ENCODE results near the gene KHDRBS1.

Gene KHDRBS1

DNA sequence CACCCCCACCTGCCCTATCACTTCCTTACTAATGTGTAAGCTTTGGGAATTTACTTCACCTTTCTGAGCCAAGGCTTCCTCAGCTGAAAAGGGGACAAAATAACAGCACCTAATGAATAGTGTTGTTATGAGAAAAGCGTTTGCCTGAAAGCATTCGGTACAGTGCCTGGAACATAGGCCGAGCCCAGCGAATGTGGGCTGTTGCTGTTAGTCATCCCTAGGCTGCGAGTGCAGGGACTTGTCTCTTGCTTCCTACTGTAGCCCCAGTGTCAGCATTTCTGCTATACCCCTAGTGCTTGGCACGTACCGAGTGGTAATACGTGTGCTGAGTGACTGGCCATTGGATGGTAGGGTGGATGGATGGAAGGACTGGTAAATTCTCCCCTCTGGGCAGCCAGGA is 77.5 kb downstream of the KHDRBS1 start:
- no peak overlapping the region for H3K4me3 ChIP-seq (replicated peaks in 1 of 2; ENCODE audit: low read depth in 2 of 2, low read length in 2 of 2)
- no peak for DNase-seq (ENCODE audit: low read depth in 2 of 2)
- TF ChIP-seq, protein P1, sequence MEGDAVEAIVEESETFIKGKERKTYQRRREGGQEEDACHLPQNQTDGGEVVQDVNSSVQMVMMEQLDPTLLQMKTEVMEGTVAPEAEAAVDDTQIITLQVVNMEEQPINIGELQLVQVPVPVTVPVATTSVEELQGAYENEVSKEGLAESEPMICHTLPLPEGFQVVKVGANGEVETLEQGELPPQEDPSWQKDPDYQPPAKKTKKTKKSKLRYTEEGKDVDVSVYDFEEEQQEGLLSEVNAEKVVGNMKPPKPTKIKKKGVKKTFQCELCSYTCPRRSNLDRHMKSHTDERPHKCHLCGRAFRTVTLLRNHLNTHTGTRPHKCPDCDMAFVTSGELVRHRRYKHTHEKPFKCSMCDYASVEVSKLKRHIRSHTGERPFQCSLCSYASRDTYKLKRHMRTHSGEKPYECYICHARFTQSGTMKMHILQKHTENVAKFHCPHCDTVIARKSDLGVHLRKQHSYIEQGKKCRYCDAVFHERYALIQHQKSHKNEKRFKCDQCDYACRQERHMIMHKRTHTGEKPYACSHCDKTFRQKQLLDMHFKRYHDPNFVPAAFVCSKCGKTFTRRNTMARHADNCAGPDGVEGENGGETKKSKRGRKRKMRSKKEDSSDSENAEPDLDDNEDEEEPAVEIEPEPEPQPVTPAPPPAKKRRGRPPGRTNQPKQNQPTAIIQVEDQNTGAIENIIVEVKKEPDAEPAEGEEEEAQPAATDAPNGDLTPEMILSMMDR (IDR thresholded peaks at IDR 0.05; ENCODE audit: low read depth, low read length) = no peak

DNA sequence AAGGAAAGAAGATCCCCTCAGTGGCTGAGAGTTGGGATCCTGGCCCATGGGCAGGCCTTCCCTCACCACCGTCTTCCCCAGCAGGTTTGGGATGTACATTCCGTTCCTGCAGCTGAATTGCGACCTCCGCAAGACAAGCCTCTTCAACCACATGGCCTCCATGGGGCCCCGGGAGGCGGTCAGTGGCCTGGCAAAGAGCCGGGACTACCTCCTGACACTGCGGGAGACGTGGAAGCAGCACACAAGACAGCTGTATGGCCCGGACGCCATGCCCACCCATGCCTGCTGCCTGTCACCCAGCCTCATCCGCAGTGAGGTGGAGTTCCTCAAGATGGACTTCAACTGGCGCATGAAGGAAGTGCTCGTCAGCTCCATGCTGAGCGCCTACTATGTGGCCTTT is 77.9 kb downstream of the KHDRBS1 start:
- no peak overlapping the region for H3K4me3 ChIP-seq (replicated peaks in 1 of 2; ENCODE audit: low read depth in 2 of 2, low read length in 2 of 2)

More for the DNA sequence above, 77.9 kb downstream of the KHDRBS1 start:
- DNase-seq (ENCODE audit: low read depth in 2 of 2) = no peak
- TF ChIP-seq, protein P1 (IDR thresholded peaks at IDR 0.05; ENCODE audit: low read depth, low read length) = no peak
